ENCODE data around the gene POU2AF1.

DNA sequence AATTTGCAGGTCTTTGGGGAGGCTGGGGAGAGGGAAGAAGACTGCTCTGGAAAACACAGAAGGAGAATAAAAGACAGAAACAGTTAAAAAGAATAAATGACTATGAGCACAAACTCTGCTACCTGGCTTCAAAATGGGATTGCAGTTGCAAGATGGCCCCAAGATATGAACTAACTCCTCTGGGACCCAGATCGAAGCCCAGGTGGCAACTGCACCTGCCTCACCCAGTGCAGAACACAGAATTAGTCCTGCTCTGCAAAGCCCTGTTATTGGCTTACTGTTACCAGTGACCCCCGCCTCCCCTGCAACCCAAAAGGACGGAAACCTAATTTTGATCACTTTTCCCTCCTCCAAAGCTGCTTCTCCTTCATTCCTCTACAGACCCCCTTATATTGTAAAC is 35.9 kb upstream of the POU2AF1 start:
- TF ChIP-seq, protein P1, sequence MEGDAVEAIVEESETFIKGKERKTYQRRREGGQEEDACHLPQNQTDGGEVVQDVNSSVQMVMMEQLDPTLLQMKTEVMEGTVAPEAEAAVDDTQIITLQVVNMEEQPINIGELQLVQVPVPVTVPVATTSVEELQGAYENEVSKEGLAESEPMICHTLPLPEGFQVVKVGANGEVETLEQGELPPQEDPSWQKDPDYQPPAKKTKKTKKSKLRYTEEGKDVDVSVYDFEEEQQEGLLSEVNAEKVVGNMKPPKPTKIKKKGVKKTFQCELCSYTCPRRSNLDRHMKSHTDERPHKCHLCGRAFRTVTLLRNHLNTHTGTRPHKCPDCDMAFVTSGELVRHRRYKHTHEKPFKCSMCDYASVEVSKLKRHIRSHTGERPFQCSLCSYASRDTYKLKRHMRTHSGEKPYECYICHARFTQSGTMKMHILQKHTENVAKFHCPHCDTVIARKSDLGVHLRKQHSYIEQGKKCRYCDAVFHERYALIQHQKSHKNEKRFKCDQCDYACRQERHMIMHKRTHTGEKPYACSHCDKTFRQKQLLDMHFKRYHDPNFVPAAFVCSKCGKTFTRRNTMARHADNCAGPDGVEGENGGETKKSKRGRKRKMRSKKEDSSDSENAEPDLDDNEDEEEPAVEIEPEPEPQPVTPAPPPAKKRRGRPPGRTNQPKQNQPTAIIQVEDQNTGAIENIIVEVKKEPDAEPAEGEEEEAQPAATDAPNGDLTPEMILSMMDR (IDR thresholded peaks at IDR 0.05) = no peak
- no peak for TF ChIP-seq POLR2A (IDR thresholded peaks at IDR 0.05)

All from adrenal gland (tissue), 5 donors.